ENCODE data around the gene DENND4C.

DNA sequence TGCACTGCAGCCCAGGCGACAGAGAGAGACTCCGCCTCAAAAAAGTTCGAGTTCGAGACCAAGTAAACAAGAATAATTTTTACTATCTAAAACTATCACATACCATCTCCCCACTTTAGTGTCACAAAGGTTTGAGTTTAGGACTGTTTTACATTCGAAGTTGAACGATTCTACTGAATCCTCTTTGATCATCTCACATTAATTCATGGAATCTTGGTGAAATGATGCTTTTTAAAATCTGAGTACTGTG is 150.3 kb downstream of the DENND4C start:
- TF ChIP-seq, protein P1, sequence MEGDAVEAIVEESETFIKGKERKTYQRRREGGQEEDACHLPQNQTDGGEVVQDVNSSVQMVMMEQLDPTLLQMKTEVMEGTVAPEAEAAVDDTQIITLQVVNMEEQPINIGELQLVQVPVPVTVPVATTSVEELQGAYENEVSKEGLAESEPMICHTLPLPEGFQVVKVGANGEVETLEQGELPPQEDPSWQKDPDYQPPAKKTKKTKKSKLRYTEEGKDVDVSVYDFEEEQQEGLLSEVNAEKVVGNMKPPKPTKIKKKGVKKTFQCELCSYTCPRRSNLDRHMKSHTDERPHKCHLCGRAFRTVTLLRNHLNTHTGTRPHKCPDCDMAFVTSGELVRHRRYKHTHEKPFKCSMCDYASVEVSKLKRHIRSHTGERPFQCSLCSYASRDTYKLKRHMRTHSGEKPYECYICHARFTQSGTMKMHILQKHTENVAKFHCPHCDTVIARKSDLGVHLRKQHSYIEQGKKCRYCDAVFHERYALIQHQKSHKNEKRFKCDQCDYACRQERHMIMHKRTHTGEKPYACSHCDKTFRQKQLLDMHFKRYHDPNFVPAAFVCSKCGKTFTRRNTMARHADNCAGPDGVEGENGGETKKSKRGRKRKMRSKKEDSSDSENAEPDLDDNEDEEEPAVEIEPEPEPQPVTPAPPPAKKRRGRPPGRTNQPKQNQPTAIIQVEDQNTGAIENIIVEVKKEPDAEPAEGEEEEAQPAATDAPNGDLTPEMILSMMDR (IDR thresholded peaks at IDR 0.05): no peak
- no peak for TF ChIP-seq FOXJ3 (CRISPR knock-in tag; IDR thresholded peaks at IDR 0.05; ENCODE audit: borderline replicate concordance)
- TF ChIP-seq, protein P2, sequence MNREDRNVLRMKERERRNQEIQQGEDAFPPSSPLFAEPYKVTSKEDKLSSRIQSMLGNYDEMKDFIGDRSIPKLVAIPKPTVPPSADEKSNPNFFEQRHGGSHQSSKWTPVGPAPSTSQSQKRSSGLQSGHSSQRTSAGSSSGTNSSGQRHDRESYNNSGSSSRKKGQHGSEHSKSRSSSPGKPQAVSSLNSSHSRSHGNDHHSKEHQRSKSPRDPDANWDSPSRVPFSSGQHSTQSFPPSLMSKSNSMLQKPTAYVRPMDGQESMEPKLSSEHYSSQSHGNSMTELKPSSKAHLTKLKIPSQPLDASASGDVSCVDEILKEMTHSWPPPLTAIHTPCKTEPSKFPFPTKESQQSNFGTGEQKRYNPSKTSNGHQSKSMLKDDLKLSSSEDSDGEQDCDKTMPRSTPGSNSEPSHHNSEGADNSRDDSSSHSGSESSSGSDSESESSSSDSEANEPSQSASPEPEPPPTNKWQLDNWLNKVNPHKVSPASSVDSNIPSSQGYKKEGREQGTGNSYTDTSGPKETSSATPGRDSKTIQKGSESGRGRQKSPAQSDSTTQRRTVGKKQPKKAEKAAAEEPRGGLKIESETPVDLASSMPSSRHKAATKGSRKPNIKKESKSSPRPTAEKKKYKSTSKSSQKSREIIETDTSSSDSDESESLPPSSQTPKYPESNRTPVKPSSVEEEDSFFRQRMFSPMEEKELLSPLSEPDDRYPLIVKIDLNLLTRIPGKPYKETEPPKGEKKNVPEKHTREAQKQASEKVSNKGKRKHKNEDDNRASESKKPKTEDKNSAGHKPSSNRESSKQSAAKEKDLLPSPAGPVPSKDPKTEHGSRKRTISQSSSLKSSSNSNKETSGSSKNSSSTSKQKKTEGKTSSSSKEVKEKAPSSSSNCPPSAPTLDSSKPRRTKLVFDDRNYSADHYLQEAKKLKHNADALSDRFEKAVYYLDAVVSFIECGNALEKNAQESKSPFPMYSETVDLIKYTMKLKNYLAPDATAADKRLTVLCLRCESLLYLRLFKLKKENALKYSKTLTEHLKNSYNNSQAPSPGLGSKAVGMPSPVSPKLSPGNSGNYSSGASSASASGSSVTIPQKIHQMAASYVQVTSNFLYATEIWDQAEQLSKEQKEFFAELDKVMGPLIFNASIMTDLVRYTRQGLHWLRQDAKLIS (CRISPR knock-in tag; IDR thresholded peaks at IDR 0.05; ENCODE audit: borderline replicate concordance): no peak
- TF ChIP-seq FOXK1 (CRISPR knock-in tag; IDR thresholded peaks at IDR 0.05): no peak
- TF ChIP-seq RELA (CRISPR knock-in tag; IDR thresholded peaks at IDR 0.05; ENCODE audit: borderline replicate concordance): no peak
- TF ChIP-seq NFYB (CRISPR knock-in tag; conservative IDR thresholded peaks at IDR 0.05; ENCODE audit: low read depth): no peak
- TF ChIP-seq NR3C1 (CRISPR knock-in tag; conservative IDR thresholded peaks at IDR 0.05; ENCODE audit: low read depth): no peak
- TF ChIP-seq ZBTB21 (CRISPR knock-in tag; IDR thresholded peaks at IDR 0.05; ENCODE audit: borderline replicate concordance): no peak
- no peak for TF ChIP-seq JUN (CRISPR knock-in tag; IDR thresholded peaks at IDR 0.05)
- TF ChIP-seq NFE2L1 (CRISPR knock-in tag; IDR thresholded peaks at IDR 0.05): no peak
- no peak for TF ChIP-seq ESRRA (CRISPR knock-in tag; IDR thresholded peaks at IDR 0.05; ENCODE audit: borderline replicate concordance)
- TF ChIP-seq NR1H2 (CRISPR knock-in tag; IDR thresholded peaks at IDR 0.05): no peak
- TF ChIP-seq CREM (CRISPR knock-in tag; IDR thresholded peaks at IDR 0.05): no peak
- no peak for TF ChIP-seq GTF2I (CRISPR knock-in tag; conservative IDR thresholded peaks at IDR 0.05)

Data from WTC11 (cell line).